Osteocyte (in vitro differentiated cells): ENCODE data around the gene CRISP3. TPM values are rescaled to one million over a fixed set of nuclear protein-coding genes. Genes with fewer than 3 reads are reported as not detected.

ENCODE experiments used
- DNase-seq: peaks from one replicate; pipeline ENCODE4 v3.0.0; 2021; ENCODE audit warnings: mixed read lengths; ENCODE audit not compliant: unreplicated experiment; ENCODE audit errors: extremely low spot score
- H3K27ac Mint-ChIP-seq: one replicate; pipeline ENCODE4 v1.8.0; 2021; ENCODE audit warnings: mild to moderate bottlenecking, mixed read lengths; ENCODE audit not compliant: unreplicated experiment
- H3K27me3 Mint-ChIP-seq: one replicate; pipeline ENCODE4 v1.8.0; 2021; ENCODE audit warnings: mixed read lengths; ENCODE audit not compliant: unreplicated experiment
- H3K36me3 Mint-ChIP-seq: one replicate; pipeline ENCODE4 v1.8.0; 2021; ENCODE audit warnings: mixed read lengths; ENCODE audit not compliant: unreplicated experiment
- H3K4me1 Mint-ChIP-seq: one replicate; pipeline ENCODE4 v1.8.0; 2021; ENCODE audit warnings: mixed read lengths; ENCODE audit not compliant: unreplicated experiment
- H3K4me3 Mint-ChIP-seq: one replicate; pipeline ENCODE4 v1.8.0; 2021; ENCODE audit warnings: mild to moderate bottlenecking, moderate library complexity, mixed read lengths; ENCODE audit not compliant: unreplicated experiment
- H3K9me3 Mint-ChIP-seq: one replicate; pipeline ENCODE4 v1.8.0; 2021; ENCODE audit warnings: mixed read lengths; ENCODE audit not compliant: unreplicated experiment
- CTCF ChIP-seq: fragments of 200-600 bp; sonication (generic); IDR thresholded peaks from 2 replicates; pipeline ENCODE4 v1.5.0; 2021; ENCODE audit warnings: antibody characterized with exemption, mild to moderate bottlenecking, moderate library complexity
- total RNA-seq: library from RNA; stranded (reverse); gene quantifications from 2 replicates; pipeline ENCODE4 v1.2.1, GENCODE V29; 2021

Gene CRISP3
- total RNA-seq, 1 donor from 2014 or later, result not detected

- H3K4me3 Mint-ChIP-seq, result no peak overlapping the region
- H3K4me1 Mint-ChIP-seq, result no peaks in the 10 kb centered on the region
- H3K36me3 Mint-ChIP-seq, result no peaks in the 10 kb centered on the region
- no peaks in the 10 kb centered on the region for H3K9me3 Mint-ChIP-seq
- no peak for DNase-seq
- H3K27ac Mint-ChIP-seq, result no peak overlapping the region
- no peak for TF ChIP-seq CTCF
- H3K27me3 Mint-ChIP-seq, result no peaks in the 10 kb centered on the region
Measured at GRCh38 chr6:49782293-49782692, 38.1 kb upstream of the CRISP3 start.

DNA sequence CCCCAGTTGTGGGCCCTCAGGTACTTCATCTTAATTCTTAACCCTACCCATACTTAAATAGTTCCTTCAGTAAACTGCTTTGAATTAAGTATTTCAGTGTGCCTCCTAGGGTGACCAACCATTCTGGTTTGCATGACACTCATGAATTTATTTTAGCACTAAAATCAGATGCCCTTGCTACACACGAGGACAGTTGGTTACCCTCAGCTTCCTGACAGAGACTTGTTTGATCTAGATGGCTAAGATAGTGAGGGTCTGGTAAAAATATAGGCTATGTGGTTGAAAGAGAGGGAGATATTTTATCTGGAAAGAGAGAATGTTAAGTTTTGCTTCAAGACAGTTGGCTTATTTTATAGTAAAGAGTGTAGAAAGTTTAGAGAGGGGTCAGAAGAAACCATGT, 32.3 kb upstream of the CRISP3 start:
- H3K36me3 Mint-ChIP-seq, result no peaks in the 10 kb centered on the region
- H3K27me3 Mint-ChIP-seq, result no peaks in the 10 kb centered on the region
- H3K4me1 Mint-ChIP-seq, result no peaks in the 10 kb centered on the region
- no peak for DNase-seq
- no peak overlapping the region for H3K4me3 Mint-ChIP-seq
- no peak for TF ChIP-seq CTCF
- H3K9me3 Mint-ChIP-seq, result peaks cover 9% of the 10 kb centered on the region
- H3K27ac Mint-ChIP-seq, result no peak overlapping the region

- no peaks in the 10 kb centered on the region for H3K27me3 Mint-ChIP-seq
- DNase-seq, result no peak
- no peak overlapping the region for H3K4me3 Mint-ChIP-seq
- no peak overlapping the region for H3K27ac Mint-ChIP-seq
- no peaks in the 10 kb centered on the region for H3K4me1 Mint-ChIP-seq
- H3K9me3 Mint-ChIP-seq, result peaks cover 9% of the 10 kb centered on the region
- TF ChIP-seq CTCF, result no peak
- no peaks in the 10 kb centered on the region for H3K36me3 Mint-ChIP-seq
Measured at GRCh38 chr6:49775043-49775442, 30.9 kb upstream of the CRISP3 start.

- no peak for DNase-seq
- no peaks in the 10 kb centered on the region for H3K27me3 Mint-ChIP-seq
- no peak for TF ChIP-seq CTCF
- no peak overlapping the region for H3K4me3 Mint-ChIP-seq
- H3K27ac Mint-ChIP-seq, result no peak overlapping the region
- no peaks in the 10 kb centered on the region for H3K4me1 Mint-ChIP-seq
- H3K36me3 Mint-ChIP-seq, result no peaks in the 10 kb centered on the region
- H3K9me3 Mint-ChIP-seq, result peaks cover 9% of the 10 kb centered on the region
Measured at GRCh38 chr6:49772285-49772684, 28.1 kb upstream of the CRISP3 start.

DNA sequence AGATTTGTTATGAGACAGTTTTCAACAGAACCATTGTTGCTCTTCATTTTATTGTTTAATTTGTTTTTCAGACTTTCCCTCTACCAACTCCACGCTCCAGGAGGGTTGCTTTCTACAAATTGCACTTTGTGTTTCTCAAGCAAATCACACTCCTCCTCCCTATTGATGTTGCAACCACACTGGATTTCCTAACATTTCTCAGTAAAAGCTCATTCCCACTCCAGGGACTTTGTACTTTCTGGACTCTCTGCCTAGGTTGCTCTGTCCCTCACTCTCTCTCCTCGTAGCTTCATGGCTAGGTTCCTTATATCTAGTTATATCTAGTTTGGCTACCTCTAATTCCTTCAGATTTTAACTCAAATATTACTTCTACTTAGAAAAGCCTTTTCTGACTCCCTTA, 22.6 kb upstream of the CRISP3 start:
- H3K4me3 Mint-ChIP-seq, result no peak overlapping the region
- no peaks in the 10 kb centered on the region for H3K4me1 Mint-ChIP-seq
- DNase-seq, result no peak
- no peak overlapping the region for H3K27ac Mint-ChIP-seq
- TF ChIP-seq CTCF, result no peak
- peaks cover 2% of the 10 kb centered on the region for H3K9me3 Mint-ChIP-seq
- H3K27me3 Mint-ChIP-seq, result no peaks in the 10 kb centered on the region
- no peaks in the 10 kb centered on the region for H3K36me3 Mint-ChIP-seq
